Thyroid gland (tissue), 4 donors: ENCODE data around the gene RND2.

Experiments used
- POLR2A ChIP-seq, 2 donors: fragments of 450-650 bp; IDR thresholded peaks; one replicate each; pipeline ENCODE4 v1.6.1; 2017; ENCODE audit warnings: antibody characterized with exemption in 2 of 2, mild to moderate bottlenecking in 2 of 2, moderate library complexity in 1 of 2
- TF ChIP-seq, protein P1 (sequence below), 6 experiments: fragments of 200-600 bp in 3 of 6; fragments of 450-650 bp in 3 of 6; sonication (generic) in 3 of 6; IDR thresholded peaks; one replicate each; pipeline ENCODE4 v1.5.1; 2016 to 2019; ENCODE audit warnings: antibody characterized with exemption in 6 of 6, mild to moderate bottlenecking in 2 of 6, inconsistent platforms in 1 of 6, moderate library complexity in 1 of 6

- TF ChIP-seq POLR2A (IDR thresholded peaks at IDR 0.05) = no peak
- TF ChIP-seq, protein P1, sequence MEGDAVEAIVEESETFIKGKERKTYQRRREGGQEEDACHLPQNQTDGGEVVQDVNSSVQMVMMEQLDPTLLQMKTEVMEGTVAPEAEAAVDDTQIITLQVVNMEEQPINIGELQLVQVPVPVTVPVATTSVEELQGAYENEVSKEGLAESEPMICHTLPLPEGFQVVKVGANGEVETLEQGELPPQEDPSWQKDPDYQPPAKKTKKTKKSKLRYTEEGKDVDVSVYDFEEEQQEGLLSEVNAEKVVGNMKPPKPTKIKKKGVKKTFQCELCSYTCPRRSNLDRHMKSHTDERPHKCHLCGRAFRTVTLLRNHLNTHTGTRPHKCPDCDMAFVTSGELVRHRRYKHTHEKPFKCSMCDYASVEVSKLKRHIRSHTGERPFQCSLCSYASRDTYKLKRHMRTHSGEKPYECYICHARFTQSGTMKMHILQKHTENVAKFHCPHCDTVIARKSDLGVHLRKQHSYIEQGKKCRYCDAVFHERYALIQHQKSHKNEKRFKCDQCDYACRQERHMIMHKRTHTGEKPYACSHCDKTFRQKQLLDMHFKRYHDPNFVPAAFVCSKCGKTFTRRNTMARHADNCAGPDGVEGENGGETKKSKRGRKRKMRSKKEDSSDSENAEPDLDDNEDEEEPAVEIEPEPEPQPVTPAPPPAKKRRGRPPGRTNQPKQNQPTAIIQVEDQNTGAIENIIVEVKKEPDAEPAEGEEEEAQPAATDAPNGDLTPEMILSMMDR (IDR thresholded peaks at IDR 0.05) = no peak
Measured at GRCh38 chr17:43011728-43012472, 13.1 kb upstream of the RND2 start.
